HG03442 (cell line): ENCODE measurements around the gene ITGA8.
"Not testable (repeated sequence)": the region's sequence is repeated elsewhere in the genome, so short reads cannot be mapped to it uniquely, and the experiment has no call there.

Experiments
- ATAC-seq: cut with Tn5 transposase; IDR thresholded peaks from one replicate; pipeline ENCODE4 v1.9.1; 2021; ENCODE audit warnings: mild to moderate bottlenecking, moderate library complexity; ENCODE audit not compliant: unreplicated experiment

ITGA8 gene

GRCh38 chr10:15515202-15515601, 204.5 kb downstream of the ITGA8 start:
- no peak for ATAC-seq

GRCh38 chr10:15510963-15511362, 208.8 kb downstream of the ITGA8 start:
- no peak for ATAC-seq

DNA sequence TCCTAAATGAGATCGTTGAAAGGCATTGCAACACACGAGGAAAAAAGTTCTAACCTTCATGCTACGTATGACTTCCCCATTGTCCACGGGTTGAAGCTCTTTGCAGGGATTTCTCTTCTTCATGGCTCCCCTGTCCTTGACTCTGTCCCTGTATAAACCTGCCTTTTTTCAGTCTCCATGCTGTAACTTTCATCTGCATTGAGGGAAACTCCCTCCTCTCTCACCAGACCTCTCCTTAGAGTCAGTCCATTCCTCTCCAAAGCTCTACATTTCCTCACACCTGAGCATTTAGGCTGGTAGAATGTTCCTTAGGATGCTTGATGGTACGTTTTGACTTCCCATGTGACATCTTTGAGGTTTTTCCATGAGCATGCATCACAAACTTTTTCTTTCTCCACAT, 214.4 kb downstream of the ITGA8 start:
- no peak for ATAC-seq

DNA sequence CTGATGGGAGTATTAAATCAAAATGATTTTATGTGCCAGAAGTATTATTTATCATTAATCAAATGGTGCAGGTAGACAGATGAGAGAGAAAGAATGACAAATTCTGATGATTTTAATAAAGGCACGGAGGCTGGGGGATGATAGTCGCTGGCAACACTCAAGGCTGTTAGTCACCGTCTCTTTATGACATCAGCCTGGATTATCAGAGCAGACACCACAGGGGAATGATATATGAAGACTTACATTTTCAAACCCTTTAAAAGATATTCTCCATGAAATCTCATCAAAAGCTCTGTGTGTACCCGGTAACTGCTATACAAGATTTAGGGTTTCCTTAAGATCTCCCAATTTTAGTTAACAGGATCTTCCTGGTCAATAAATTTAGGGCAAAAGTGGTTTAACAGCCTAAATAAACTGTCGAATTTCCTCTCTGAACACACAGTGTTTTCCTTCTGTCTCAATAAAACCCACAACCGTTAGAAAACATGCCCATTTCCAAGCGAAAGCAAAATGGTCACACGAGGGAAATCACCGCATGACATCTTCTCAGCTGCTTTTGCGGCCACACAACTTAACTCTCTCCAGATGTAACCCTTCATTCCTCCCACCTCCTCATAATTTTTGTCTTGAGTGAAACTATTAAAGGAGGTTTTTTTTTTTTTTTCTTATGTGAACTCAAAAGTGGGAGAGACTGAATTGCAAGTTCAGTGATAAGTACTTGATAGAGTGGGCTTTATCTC, 215.5 kb downstream of the ITGA8 start:
- ATAC-seq: no peak

GRCh38 chr10:15494850-15495506, 224.7 kb downstream of the ITGA8 start:
- no peak for ATAC-seq

DNA sequence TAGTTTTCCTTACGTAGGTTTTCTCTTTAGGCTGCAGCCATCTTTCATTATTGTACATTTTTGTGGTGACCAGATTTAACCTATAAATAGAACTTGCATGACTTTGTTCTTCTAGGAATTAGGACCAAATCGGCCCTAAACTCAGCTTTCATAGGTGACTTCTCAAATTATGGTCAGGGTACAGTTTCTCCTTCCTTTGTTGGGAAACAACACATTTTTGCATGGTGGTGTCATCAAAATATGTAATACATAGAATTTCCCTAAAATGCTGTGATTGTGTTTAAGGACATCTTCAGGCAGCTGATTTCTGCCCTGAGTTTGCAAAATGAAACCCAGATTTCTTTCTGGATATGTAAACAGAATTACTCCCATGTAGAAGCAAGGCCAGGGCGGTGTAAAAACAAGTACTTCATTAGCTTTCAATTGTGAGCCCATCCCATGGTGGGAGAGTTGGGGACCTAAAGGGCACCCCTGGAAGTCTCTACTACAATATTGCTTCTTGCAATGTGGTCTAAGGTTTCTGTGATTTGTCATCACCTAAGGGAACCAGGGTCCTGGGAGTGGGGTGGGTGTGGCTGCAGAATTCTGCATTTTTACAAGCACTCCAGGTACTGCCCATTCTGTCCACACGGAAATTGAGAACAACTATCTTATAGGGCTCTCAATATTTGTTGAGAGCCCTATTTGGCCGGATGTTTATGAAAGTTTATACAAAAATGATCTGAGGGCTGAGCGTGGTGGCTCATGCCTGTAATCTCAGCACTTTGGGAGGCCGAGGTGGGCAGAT, 227.7 kb downstream of the ITGA8 start:
- no peak for ATAC-seq

DNA sequence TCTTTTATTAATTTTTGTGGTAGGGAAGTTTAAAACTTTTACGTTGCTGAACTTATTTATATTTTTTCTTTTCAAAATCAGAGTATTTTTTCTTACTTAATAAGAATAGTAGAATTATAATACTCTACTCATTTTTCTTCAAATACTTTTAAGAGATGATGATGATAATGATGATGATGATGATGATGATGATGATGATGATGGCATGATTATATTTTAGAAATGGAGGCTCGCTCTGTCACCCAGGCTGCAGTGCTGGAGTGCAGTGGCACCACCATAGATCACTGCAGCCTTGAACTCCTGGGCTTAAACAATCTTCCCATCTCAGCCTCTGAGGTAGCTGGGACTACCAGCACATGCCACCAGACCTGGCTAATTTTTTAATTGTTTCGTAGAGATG, 230.3 kb downstream of the ITGA8 start:
- ATAC-seq: no peak

DNA sequence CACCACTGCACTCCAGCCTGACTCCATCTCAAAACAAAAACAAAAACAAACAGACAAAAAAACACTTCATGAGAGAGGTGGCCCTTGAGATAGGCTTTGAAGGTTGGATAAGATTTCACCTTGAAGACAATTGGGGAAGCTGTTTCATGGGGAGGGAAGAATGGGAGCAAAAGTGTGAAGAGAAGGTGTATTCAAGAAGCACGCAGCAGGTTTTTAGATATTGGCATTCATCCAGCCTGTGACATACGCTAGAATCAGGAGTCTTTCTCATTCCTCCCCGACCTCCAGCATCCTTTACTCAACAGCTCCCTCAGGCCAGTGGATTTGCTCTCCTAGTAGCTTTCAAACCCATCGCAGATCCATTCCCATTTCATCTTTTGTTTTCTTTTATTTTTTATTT, 232.3 kb downstream of the ITGA8 start:
- no peak for ATAC-seq

- ATAC-seq: no peak
These were observed 233.3 kb downstream of the ITGA8 start for GRCh38 chr10:15486404-15486803.

- ATAC-seq: no peak
These were observed 233.9 kb downstream of the ITGA8 start for GRCh38 chr10:15485684-15486316.

- no peak for ATAC-seq
These were observed 234.7 kb downstream of the ITGA8 start for GRCh38 chr10:15485027-15485426.

DNA sequence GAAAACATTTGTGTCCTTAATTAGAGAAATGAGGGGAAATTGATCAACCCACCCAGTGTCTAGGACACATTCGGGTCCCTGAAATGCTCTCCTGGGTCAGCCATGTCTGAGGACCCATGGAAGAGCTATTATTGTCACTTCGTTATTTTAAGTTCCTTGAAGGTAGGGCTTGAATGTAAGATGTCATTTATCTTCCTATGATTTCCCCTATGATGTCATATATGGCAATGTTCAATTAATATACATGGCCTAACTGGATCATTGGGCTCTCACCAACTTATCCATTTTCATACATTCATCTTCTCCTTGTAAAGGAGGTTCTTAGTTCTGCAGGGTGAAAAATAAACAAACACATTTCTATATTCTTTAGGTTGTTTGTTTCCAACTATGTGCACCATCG, 235.6 kb downstream of the ITGA8 start:
- no peak for ATAC-seq

DNA sequence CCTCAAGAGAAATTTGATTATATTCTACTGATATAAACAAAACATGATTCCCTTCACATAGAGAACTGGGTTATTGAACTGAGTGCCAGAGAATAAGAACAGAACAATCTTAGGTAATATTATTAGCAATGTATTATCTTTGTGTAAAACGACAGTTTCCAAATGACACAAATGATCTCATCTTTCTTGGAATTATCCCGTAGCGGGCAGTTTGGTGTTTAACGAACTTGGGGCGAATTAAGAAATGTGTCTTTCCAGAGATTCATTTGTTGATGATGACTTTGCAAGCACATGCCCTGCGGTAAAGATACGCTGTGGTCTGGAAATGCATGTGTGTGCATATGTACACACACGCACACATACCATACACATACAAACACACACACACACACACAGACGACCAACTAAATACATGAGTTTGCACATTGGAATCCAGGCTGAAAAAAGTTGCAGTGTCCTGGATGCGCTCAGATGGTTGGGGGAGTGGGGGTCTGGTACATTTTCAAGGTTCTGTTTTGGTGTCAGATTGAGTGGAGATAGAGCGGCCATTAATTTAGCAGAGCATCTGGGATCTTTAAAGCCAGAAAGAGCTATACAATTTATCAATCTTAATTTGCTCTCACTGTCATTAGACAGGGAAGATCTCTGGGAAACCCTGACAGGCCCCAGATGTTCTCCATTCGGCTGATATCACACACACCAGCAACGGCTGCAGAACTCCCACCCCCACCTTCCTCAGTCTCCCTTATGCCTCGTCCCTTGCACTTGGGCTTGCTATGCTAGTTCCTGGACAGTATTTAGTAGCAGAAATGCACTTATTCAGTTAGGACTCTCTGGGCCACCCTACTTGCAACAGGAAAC, 236.3 kb downstream of the ITGA8 start:
- no peak for ATAC-seq

DNA sequence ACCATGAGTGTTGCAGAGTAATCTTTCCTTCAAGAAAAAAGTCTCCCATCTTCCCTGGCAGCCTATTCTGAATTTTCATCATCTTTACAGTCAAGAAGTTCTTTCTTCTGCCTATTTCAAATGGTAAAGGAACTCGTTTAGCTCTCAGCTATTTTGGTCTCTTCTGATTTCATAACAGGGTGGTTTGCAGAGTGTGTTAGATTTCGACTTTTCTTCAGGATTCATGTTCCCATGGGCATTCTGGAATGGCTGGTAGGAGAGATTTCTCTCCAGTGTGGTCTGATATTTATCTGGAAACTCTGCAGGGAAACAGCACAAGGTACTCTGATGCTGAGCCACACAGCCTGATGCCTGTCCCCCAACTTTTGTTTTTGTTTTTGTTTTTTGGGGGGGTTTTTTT, 237.6 kb downstream of the ITGA8 start:
- ATAC-seq: no peak

DNA sequence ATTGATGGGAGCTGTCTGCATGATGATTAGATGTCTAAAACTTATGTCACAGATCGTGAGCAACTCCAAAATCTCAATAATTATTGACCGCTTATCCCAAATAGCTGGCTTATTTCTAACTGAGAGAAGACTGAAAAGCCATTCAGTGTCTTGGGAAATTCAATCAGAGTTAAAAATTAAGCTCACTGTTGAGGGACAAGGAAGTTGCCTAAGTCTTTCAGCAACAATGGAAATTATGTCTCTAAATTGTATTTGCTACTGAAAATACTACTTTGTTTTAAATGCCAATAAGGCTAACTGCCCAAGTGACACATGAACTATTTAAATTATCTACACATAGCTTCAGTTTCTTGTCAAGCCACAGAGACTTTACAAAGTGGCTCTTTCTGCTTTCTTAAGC, 240.8 kb downstream of the ITGA8 start:
- no peak for ATAC-seq

DNA sequence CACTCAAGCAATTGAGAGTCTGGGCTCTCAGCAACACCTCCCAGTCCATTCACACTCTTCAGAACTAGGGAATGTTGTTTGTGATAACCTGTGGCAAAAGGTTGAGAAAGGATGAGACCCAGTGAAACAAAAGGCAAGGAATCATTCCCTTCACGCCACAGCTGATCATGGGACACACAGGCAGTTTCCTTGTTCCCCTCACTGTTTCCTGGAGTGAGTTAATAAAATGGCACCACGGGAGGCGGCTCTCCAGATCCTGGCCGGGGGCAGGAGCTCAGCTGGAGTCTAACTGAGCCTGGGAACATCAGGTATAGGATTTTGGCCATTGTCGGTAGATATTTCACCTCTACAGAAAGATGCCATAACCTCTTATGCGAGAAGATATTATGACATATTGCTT, 241.3 kb downstream of the ITGA8 start:
- ATAC-seq: no peak

DNA sequence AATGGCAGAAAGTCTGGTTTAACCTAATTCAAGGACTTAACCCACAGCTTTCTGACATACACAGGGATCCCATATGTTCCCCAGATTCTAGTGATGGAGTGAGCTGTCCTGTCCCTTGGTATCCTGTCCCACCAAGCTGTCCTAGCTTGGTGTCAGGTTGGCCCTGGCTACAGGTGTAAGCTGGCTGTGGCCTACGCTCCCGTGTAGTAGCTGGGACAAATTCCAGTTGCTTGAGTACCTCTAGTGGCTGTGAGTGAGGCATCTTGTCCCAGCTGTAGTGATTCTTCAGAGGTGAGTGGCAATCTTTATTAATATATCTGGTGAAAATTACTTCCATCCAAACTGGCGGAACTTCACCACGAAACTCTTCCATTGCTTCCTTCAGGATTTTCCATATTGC, 243.4 kb downstream of the ITGA8 start:
- ATAC-seq: no peak

DNA sequence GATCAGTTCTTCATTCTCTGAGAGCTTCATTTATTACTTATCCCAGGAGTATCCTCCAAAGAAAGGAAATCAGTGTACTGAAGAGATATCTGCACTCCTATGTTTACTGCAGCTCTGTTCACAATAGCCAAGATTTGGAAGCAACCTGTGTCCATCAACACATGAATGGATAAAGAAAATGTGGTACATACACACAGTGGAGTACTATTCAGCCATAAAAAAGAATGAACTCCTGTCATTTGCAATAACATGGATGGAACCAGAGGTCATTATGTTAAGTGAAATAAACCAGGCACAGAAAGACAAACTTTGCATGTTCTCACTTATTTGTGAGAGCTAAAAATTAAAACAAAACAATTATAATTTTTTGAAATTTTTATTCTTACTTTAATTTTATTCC, 244.3 kb downstream of the ITGA8 start:
- not testable (repeated sequence) for ATAC-seq

DNA sequence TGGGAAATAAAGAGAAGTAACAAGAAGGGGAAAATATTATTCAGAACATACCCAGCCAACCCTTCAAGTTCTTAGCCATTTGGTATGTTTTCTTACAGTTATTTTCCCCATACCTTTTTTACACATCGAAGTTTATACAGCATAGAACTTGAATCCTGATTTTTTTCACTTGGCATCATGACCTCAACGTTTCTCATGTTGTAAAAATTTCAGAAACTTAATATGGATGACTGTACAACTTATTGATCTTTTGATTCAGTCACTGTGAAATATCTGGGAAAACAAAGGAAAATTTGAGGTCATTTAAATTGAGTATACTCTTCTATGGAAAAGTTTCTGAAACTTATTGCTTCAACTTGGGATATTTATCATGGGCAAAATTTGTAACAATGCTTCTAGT, 245.1 kb downstream of the ITGA8 start:
- no peak for ATAC-seq

- no peak for ATAC-seq
These were observed 246.3 kb downstream of the ITGA8 start for GRCh38 chr10:15473396-15473767.
